Vagina (tissue), 2 donors: ENCODE results near the gene CDS2. TPM values are rescaled to one million over a fixed set of nuclear protein-coding genes. Genes with fewer than 3 reads are reported as not detected.
A peak's percentile ranks its signal among the peaks of the same experiment; 100 is the strongest.

Experiments used
- DNase-seq, 2 donors: peaks; one replicate each; pipeline ENCODE4 v3.0.0-alpha.2; 2017; ENCODE audit errors: extremely low spot score in 2 of 2
- H3K27ac ChIP-seq: fragments of 200-600 bp; sonication (generic); one replicate; pipeline ENCODE4 v1.5.1; 2019
- H3K27me3 ChIP-seq: fragments of 200-600 bp; sonication (generic); one replicate; pipeline ENCODE4 v1.5.1; 2019
- H3K36me3 ChIP-seq, 2 donors: fragments of 200-600 bp; sonication (generic); one replicate each; pipeline ENCODE4 v1.5.1; 2017 to 2019
- H3K4me1 ChIP-seq: fragments of 200-600 bp; sonication (generic); one replicate; pipeline ENCODE4 v1.5.1; 2019
- H3K4me3 ChIP-seq, 2 donors: fragments of 200-600 bp; sonication (generic); 1 replicate in 1 of 2; 2 replicates in 1 of 2; pipeline ENCODE4 v1.5.1; 2016 to 2019
- H3K9me3 ChIP-seq: fragments of 200-600 bp; sonication (generic); one replicate; pipeline ENCODE4 v1.5.1; 2019
- CTCF ChIP-seq, 3 experiments: fragments of 450-650 bp in 2 of 3; fragments of 200-600 bp in 1 of 3; sonication (generic) in 1 of 3; IDR thresholded peaks; one replicate each; pipeline ENCODE4 v1.5.1; 2017 to 2019; ENCODE audit warnings: antibody characterized with exemption in 3 of 3, mild to moderate bottlenecking in 2 of 3, moderate library complexity in 2 of 3
- POLR2A ChIP-seq, 2 donors: fragments of 450-650 bp; IDR thresholded peaks; one replicate each; pipeline ENCODE4 v1.6.1; 2017; ENCODE audit warnings: antibody characterized with exemption in 2 of 2, mild to moderate bottlenecking in 2 of 2, moderate library complexity in 2 of 2
- POLR2AphosphoS5 ChIP-seq, 2 donors: sonication (generic); formaldehyde crosslinking; IDR thresholded peaks; one replicate each; pipeline ENCODE4 v1.9.0; 2017; ENCODE audit warnings: antibody characterized with exemption in 2 of 2, mild to moderate bottlenecking in 2 of 2, low read depth in 1 of 2; ENCODE audit not compliant: insufficient read depth in 1 of 2
- intact Hi-C: fragments of 100-400 bp; cut with DNase I; formaldehyde crosslinking; loops from one replicate; pipeline ENCODE4 v1.15.1; 2023
- total RNA-seq: library from RNA; depleted of rRNA; stranded (reverse); fragments of >200 nt; gene quantifications from one replicate; pipeline ENCODE4 v1.2.3, GENCODE V29; 2016

Gene CDS2
- total RNA-seq, 1 donor from 2014 or later = 24.8 TPM

GRCh38 chr20:5119143-5119434, 7.7 kb upstream of the CDS2 start:
- H3K27ac ChIP-seq = peak overlapping the region; percentile 90
- no peaks in the 10 kb centered on the region for H3K9me3 ChIP-seq
- no peak for DNase-seq
- peak overlapping the region; percentile 57 to 79 for H3K4me3 ChIP-seq
- intact Hi-C loops = no loop called here
- H3K36me3 ChIP-seq = peaks cover 0 to 32% of the 10 kb centered on the region in 2 donors
- peaks cover 16% of the 10 kb centered on the region for H3K4me1 ChIP-seq
- TF ChIP-seq POLR2AphosphoS5 (IDR thresholded peaks at IDR 0.05; ENCODE audit: insufficient read depth in 1 of 2, low read depth in 1 of 2) (no peak), CTCF (IDR thresholded peaks at IDR 0.05) (no peak), POLR2A (IDR thresholded peaks at IDR 0.05) (no peak)
- H3K27me3 ChIP-seq = no peaks in the 10 kb centered on the region

GRCh38 chr20:5119435-5120184, 7.2 kb upstream of the CDS2 start, which contains the start of gene PCNA:
Gene PCNA (minus strand): TSS chr20:5119958. CDS start chr20:5119798, 160 bp downstream.
- peak in 1 of 2 donors; percentile 98 for DNase-seq
- intact Hi-C loops = no loop called here
- TF ChIP-seq CTCF (IDR thresholded peaks at IDR 0.05) (peak in 2 of 3 experiments; percentile 14 to 15), POLR2AphosphoS5 (IDR thresholded peaks at IDR 0.05; ENCODE audit: insufficient read depth in 1 of 2, low read depth in 1 of 2) (peak; percentile 92 to 99), POLR2A (IDR thresholded peaks at IDR 0.05) (peak; percentile 80 to 81)
- H3K27ac ChIP-seq = peak within 1 kb of the TSS; percentile 90
- peak within 1 kb of the TSS; percentile 57 to 79 for H3K4me3 ChIP-seq
- H3K9me3 ChIP-seq = no peaks in the 10 kb centered on the region
- peaks cover 16% of the 10 kb centered on the region for H3K4me1 ChIP-seq
- H3K36me3 ChIP-seq = peaks cover 0 to 26% of the 10 kb centered on the region in 2 donors
- no peaks in the 10 kb centered on the region for H3K27me3 ChIP-seq

- no peaks in the 10 kb centered on the region for H3K27me3 ChIP-seq
- no peak for TF ChIP-seq CTCF (IDR thresholded peaks at IDR 0.05)
- no peak for TF ChIP-seq POLR2AphosphoS5 (IDR thresholded peaks at IDR 0.05; ENCODE audit: insufficient read depth in 1 of 2, low read depth in 1 of 2)
- no peak for TF ChIP-seq POLR2A (IDR thresholded peaks at IDR 0.05)
- intact Hi-C loops = no loop called here
These were observed 6.7 kb upstream of the CDS2 start for GRCh38 chr20:5120185-5120476.

GRCh38 chr20:5122873-5123260, 3.9 kb upstream of the CDS2 start:
- TF ChIP-seq POLR2AphosphoS5 (IDR thresholded peaks at IDR 0.05; ENCODE audit: insufficient read depth in 1 of 2, low read depth in 1 of 2) = no peak
- no peak for TF ChIP-seq CTCF (IDR thresholded peaks at IDR 0.05)
- TF ChIP-seq POLR2A (IDR thresholded peaks at IDR 0.05) = no peak
- DNase-seq = no peak
- H3K36me3 ChIP-seq = no peaks in the 10 kb centered on the region
- no peak overlapping the region for H3K4me3 ChIP-seq
- peaks cover 24% of the 10 kb centered on the region for H3K4me1 ChIP-seq
- intact Hi-C loops = no loop called here
- no peaks in the 10 kb centered on the region for H3K9me3 ChIP-seq
- H3K27me3 ChIP-seq = no peaks in the 10 kb centered on the region
- H3K27ac ChIP-seq = no peak overlapping the region

More at GRCh38 chr20:5120185-5120476, 6.7 kb upstream of the CDS2 start:
- Histone ChIP-seq H3K4me3 (peak overlapping the region; percentile 57 to 79), H3K27ac (peak overlapping the region; percentile 90), H3K9me3 (no peaks in the 10 kb centered on the region), H3K4me1 (peaks cover 16% of the 10 kb centered on the region), H3K36me3 (peaks cover 0 to 21% of the 10 kb centered on the region in 2 donors)
- no peak for DNase-seq

GRCh38 chr20:5127204-5127858, 523 bp downstream of the CDS2 start:
- Histone ChIP-seq H3K27ac (peak overlapping the region; percentile 98), H3K9me3 (no peaks in the 10 kb centered on the region), H3K36me3 (no peaks in the 10 kb centered on the region), H3K4me3 (peak overlapping the region; percentile 95 to 96), H3K27me3 (no peaks in the 10 kb centered on the region), H3K4me1 (peaks cover 42% of the 10 kb centered on the region)
- intact Hi-C loops = loop anchor here (2.0 kb wide), 1 partner anchor 65 kb away; no protein-coding TSS in a partner anchor
- no peak for DNase-seq
- TF ChIP-seq CTCF (IDR thresholded peaks at IDR 0.05) (no peak), POLR2A (IDR thresholded peaks at IDR 0.05) (no peak), POLR2AphosphoS5 (IDR thresholded peaks at IDR 0.05; ENCODE audit: insufficient read depth in 1 of 2, low read depth in 1 of 2) (no peak)
